SK-N-SH (cell line): Measurements from ENCODE around the gene NUMBL.

Experiments used
- MXI1 ChIP-seq: IDR thresholded peaks from 2 replicates; pipeline ENCODE4 v1.6.1; 2012; ENCODE audit warnings: mild to moderate bottlenecking, low read depth, low read length, improper control_type of control experiment
- YY1 ChIP-seq: IDR thresholded peaks from 2 replicates; pipeline ENCODE4 v1.4.0; 2012; ENCODE audit warnings: low read depth, mild to moderate bottlenecking

DNA sequence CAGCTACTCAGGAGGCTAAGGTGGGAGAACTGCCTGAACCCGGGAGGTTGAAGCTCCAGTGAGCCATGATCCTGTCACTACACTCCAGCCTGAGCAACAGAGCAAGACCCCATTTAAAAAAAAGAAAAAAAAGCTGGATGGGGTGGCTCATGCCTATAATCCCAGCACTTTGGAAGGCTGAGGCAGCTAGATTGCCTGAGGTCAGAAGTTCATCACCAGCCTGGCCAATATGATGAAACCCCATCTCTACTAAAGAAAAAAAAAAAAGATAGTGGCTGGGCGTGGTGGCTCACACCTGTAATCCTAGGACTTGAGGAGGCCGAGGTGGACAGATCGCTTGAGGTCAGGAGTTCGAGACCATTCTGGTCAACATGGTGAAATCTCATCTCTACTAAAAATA lies 74.3 kb downstream of the NUMBL start:
- TF ChIP-seq YY1 (no peak), MXI1 (no peak)
